GM12878 (cell line): ENCODE results near the gene KISS1R. TPM values are rescaled to one million over a fixed set of nuclear protein-coding genes. Genes with fewer than 3 reads are reported as not detected.

Source experiments
- ATAC-seq: fragments of 200-7000 bp; cut with Tn5 transposase; 3 replicates; pipeline ENCODE4 v1.9.1; 2020; ENCODE audit warnings: mild to moderate bottlenecking, moderate library complexity
- BruUV-seq: library from RNA; stranded (reverse); fragments of 400-500 nt; replicated peaks from 2 replicates; lab custom pipeline; 2021; lab: Mats Ljungman, UMichigan
- CTCF ChIA-PET: fragments of 300-600 bp; sonication (Branson Sonifier 250); formaldehyde crosslinking; extraction: SDS; loops from one replicate; lab custom pipeline; 2021; ENCODE audit warnings: inconsistent platforms; lab: Yijun Ruan, JAX
- POLR2A ChIA-PET: fragments of 350-600 bp; formaldehyde crosslinking; extraction: SDS; loops from one replicate; lab custom pipeline; 2021; ENCODE audit warnings: inconsistent platforms; lab: Charles Lee
- RAD21 ChIA-PET: fragments of 300-600 bp; sonication (Branson Sonifier 250); formaldehyde crosslinking; loops from one replicate; lab custom pipeline; 2023; ENCODE audit warnings: antibody characterized with exemption; ENCODE audit not compliant: unreplicated experiment; lab: Charles Lee
- SMC1A ChIA-PET: fragments of 300-600 bp; sonication (Branson Sonifier 250); formaldehyde crosslinking; loops from one replicate; lab custom pipeline; 2023; ENCODE audit not compliant: unreplicated experiment, uncharacterized antibody; lab: Charles Lee
- DNase-seq: peaks from one replicate; pipeline ENCODE4 v3.0.0-alpha.2; 2011; ENCODE audit warnings: low read depth, low spot score
- FAIRE-seq: peaks from 3 replicates; lab custom pipeline; 2011; peaks lifted over from hg19 to GRCh38; lab: Jason Lieb, UNC
- H2AFZ ChIP-seq: 2 replicates; pipeline ENCODE4 v1.6.0; 2011; ENCODE audit warnings: low read depth, low read length, control low read depth; ENCODE audit not compliant: control insufficient read depth
- H3K27ac ChIP-seq: 2 replicates; pipeline ENCODE4 v1.5.1; 2011; ENCODE audit warnings: control low read depth; ENCODE audit not compliant: control insufficient read depth, insufficient read depth
- H3K27me3 ChIP-seq, 2 experiments: replicated peaks in 1 of 2; 2 replicates each; pipeline versions ENCODE4 v1.6.0 to v1.6.1; 2011; ENCODE audit warnings: low read length in 1 of 2; ENCODE audit not compliant: control insufficient read depth in 2 of 2, insufficient read depth in 2 of 2
- H3K36me3 ChIP-seq, 2 experiments: 2 replicates each; pipeline ENCODE4 v1.5.1; 2011; ENCODE audit warnings: low read length in 1 of 2; ENCODE audit not compliant: control insufficient read depth in 2 of 2, insufficient read depth in 2 of 2
- H3K4me1 ChIP-seq: 2 replicates; pipeline ENCODE4 v1.6.1; 2011; ENCODE audit warnings: mild to moderate bottlenecking, low read length, moderate library complexity, mixed read lengths; ENCODE audit not compliant: control insufficient read depth, insufficient read depth
- H3K4me2 ChIP-seq: 2 replicates; pipeline ENCODE4 v1.6.0; 2011; ENCODE audit warnings: control low read depth; ENCODE audit not compliant: control insufficient read depth, insufficient read depth
- H3K4me3 ChIP-seq: fragments of 200-600 bp; sonication (generic); 2 replicates; pipeline ENCODE4 v1.5.1; 2016
- H3K79me2 ChIP-seq: 2 replicates; pipeline ENCODE4 v1.6.0; 2011; ENCODE audit warnings: low read length; ENCODE audit not compliant: control insufficient read depth, insufficient read depth
- H3K9ac ChIP-seq: 2 replicates; pipeline ENCODE4 v1.8.0; 2011; ENCODE audit warnings: low read length, control low read depth, mixed read lengths; ENCODE audit not compliant: control insufficient read depth, insufficient read depth
- H3K9me3 ChIP-seq: replicated peaks from 3 replicates; pipeline ENCODE4 v1.5.1; 2011; ENCODE audit warnings: mild to moderate bottlenecking, low read length; ENCODE audit not compliant: control insufficient read depth, insufficient read depth
- H4K20me1 ChIP-seq: 2 replicates; pipeline ENCODE4 v1.6.0; 2011; ENCODE audit not compliant: control insufficient read depth, insufficient read depth
- EED ChIP-seq: sonication (generic); IDR thresholded peaks from 2 replicates; pipeline ENCODE4 v1.6.1; 2016; ENCODE audit warnings: antibody characterized with exemption, low read depth
- POLR2A ChIP-seq: IDR thresholded peaks from 2 replicates; pipeline ENCODE4 v1.6.1; 2011; ENCODE audit warnings: low read depth, mild to moderate bottlenecking, low read length
- RFX5 ChIP-seq: IDR thresholded peaks from 2 replicates; pipeline ENCODE4 v1.6.1; 2011; ENCODE audit warnings: low read depth, low read length, improper control_type of control experiment
- TCF3 ChIP-seq: IDR thresholded peaks from 2 replicates; pipeline ENCODE4 v1.6.1; 2012; ENCODE audit warnings: low read depth, mild to moderate bottlenecking, low read length, borderline replicate concordance; ENCODE audit not compliant: insufficient read depth
- WGBS: methylation state at CpG from one replicate; pipeline ENCODE4 v1.1.6; 2016; ENCODE audit warnings: low lambda C conversion rate; ENCODE audit not compliant: insufficient replicate concordance, insufficient coverage; ENCODE audit errors: missing lambda C conversion rate; 5-methylcytosine and 5-hydroxymethylcytosine counted together
- in situ Hi-C: fragments of 300-500 bp; cut with MboI; formaldehyde crosslinking; loops from 9 replicates; pipeline ENCODE4 v1.14.3; 2018; ENCODE audit warnings: mixed read lengths
- intact Hi-C: fragments of 100-400 bp; cut with micrococcal nuclease; formaldehyde crosslinking; loops from one replicate; pipeline ENCODE4 v1.14.2; 2022; ENCODE audit not compliant: unreplicated experiment
- polyA plus RNA-seq, 11 experiments: library from polyadenylated mRNA; depleted of rRNA in 4 of 11; unstranded in 6 of 11; stranded (reverse) in 5 of 11; fragments of >200 nt; fragmentation: Nextera tagmentation in 4 of 11; fragmentation: Illumina TruSeq in 1 of 11; extraction: Ambion mirVana in 4 of 11; extraction: Trizol in 1 of 11; gene quantifications; 1 replicate in 1 of 11; 2 replicates in 10 of 11; pipeline versions ENCODE4 v1.2.1 to v1.2.3, GENCODE V29; 2011 to 2016; ENCODE audit warnings: inconsistent platforms in 2 of 11, missing spikeins in 2 of 11, low read depth in 1 of 11
- total RNA-seq, 4 experiments: library from RNA; depleted of rRNA in 3 of 4; stranded (reverse); fragments of >200 nt in 3 of 4; fragmentation: Illumina TruSeq in 1 of 4; extraction: Trizol in 1 of 4; gene quantifications; 2 replicates each; pipeline versions ENCODE4 v1.2.1 to v1.2.3, GENCODE V29; 2013 to 2021
- TF ChIP-seq, protein P1 (sequence below): fragments of 450-650 bp; formaldehyde crosslinking; IDR thresholded peaks from 2 replicates; pipeline ENCODE4 v1.4.0; 2020; ENCODE audit warnings: mild to moderate bottlenecking, moderate library complexity

The KISS1R gene
- total and polyA plus RNA-seq, 10 of the 15 experiments (the other 5 are each of a cell fraction or from before 2014, with no cell fraction given), result 0.13 to 2.7 (median 1.4) TPM; not detected in 3

DNA sequence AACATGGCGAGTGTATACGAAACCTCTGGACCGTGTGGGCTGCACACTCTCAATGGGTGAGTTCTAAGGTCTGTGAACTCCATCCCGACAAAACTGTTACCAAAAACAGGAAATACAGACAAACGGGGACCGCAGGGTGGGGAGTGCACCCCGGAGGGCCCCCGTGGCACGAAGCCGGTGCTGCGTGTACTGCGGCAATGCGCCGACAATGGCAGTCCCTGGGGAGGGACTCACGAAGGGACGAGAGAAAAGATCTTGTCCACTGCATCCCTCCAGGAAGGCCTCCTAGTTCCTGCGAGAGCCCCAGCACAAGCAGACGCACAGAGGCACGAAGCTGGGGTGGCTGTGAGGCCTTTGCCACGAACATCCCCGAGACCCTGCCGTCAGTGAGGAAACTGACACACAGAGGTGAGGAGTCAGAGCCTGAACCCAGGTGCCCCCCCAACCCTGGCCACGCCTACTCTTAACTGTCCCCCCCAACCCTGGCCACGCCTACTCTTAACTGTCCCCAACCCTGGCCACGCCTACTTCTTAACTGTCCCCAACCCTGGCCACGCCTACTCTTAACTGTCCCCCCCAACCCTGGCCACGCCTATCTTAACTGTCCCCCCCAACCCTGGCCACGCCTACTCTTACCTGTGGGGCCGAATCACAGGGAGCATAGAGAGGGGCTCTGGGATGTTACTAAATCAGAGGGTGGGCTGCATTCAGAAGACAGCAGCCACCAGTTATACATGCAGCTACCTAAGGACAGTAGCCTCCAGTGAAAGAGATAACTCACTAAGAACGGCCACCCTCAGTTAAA is 28.4 kb upstream of the KISS1R start:
- no TSS peak for BruUV-seq
- Histone ChIP-seq H3K79me2 (peaks cover 7% of the 10 kb centered on the region), H3K9ac (no peak overlapping the region), H3K4me2 (no peak overlapping the region), H3K9me3 (no peaks in the 10 kb centered on the region), H2AFZ (no peak overlapping the region), H3K4me3 (no peak overlapping the region), H3K4me1 (no peaks in the 10 kb centered on the region), H3K27me3 (no peaks in the 10 kb centered on the region), H3K36me3 (peaks cover 0 to 3% of the 10 kb centered on the region in 2 experiments; a peak in 3 of 4 replicates), H3K27ac (no peak overlapping the region), H4K20me1 (no peaks in the 10 kb centered on the region)
- WGBS, result 88% methylated on average over 27 of the region's 30 CpGs
- ChIA-PET CTCF (no interaction called here), POLR2A (interaction anchor here (1.0 kb wide), 1 partner anchor 12 kb away, joined by 3 read pairs; no protein-coding TSS in a partner anchor), SMC1A (no interaction called here), RAD21 (no interaction called here)
- no peak for TF ChIP-seq RFX5
- no peak for TF ChIP-seq TCF3
- no peak for TF ChIP-seq EED
- peak; percentile 4; the same call in 1 of the 2 replicates for TF ChIP-seq POLR2A
- TF ChIP-seq, protein P1, sequence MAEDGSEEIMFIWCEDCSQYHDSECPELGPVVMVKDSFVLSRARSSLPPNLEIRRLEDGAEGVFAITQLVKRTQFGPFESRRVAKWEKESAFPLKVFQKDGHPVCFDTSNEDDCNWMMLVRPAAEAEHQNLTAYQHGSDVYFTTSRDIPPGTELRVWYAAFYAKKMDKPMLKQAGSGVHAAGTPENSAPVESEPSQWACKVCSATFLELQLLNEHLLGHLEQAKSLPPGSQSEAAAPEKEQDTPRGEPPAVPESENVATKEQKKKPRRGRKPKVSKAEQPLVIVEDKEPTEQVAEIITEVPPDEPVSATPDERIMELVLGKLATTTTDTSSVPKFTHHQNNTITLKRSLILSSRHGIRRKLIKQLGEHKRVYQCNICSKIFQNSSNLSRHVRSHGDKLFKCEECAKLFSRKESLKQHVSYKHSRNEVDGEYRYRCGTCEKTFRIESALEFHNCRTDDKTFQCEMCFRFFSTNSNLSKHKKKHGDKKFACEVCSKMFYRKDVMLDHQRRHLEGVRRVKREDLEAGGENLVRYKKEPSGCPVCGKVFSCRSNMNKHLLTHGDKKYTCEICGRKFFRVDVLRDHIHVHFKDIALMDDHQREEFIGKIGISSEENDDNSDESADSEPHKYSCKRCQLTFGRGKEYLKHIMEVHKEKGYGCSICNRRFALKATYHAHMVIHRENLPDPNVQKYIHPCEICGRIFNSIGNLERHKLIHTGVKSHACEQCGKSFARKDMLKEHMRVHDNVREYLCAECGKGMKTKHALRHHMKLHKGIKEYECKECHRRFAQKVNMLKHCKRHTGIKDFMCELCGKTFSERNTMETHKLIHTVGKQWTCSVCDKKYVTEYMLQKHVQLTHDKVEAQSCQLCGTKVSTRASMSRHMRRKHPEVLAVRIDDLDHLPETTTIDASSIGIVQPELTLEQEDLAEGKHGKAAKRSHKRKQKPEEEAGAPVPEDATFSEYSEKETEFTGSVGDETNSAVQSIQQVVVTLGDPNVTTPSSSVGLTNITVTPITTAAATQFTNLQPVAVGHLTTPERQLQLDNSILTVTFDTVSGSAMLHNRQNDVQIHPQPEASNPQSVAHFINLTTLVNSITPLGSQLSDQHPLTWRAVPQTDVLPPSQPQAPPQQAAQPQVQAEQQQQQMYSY, result no peak
- ATAC-seq, result no peak
- intact Hi-C loops (no loop called here), in situ Hi-C loops (no loop called here)
- DNase-seq, result no peak
- FAIRE-seq, result no peak
